DOHH2 (cell line): ENCODE data around the gene SAMD4A.

ENCODE experiments used
- EZH2phosphoT487 ChIP-seq: fragments of 200-600 bp; sonication (generic); IDR thresholded peaks from 2 replicates; pipeline ENCODE4 v1.6.1; 2017; ENCODE audit warnings: borderline replicate concordance, mild to moderate bottlenecking, antibody characterized with exemption, low read length, moderate library complexity, mixed read lengths
- TF ChIP-seq, protein P1 (sequence below): fragments of 200-600 bp; sonication (generic); IDR thresholded peaks from one replicate; pipeline ENCODE4 v1.5.1; 2014; ENCODE audit warnings: antibody characterized with exemption, mild to moderate bottlenecking, low read depth, low read length; ENCODE audit not compliant: poor library complexity, severe bottlenecking

DNA sequence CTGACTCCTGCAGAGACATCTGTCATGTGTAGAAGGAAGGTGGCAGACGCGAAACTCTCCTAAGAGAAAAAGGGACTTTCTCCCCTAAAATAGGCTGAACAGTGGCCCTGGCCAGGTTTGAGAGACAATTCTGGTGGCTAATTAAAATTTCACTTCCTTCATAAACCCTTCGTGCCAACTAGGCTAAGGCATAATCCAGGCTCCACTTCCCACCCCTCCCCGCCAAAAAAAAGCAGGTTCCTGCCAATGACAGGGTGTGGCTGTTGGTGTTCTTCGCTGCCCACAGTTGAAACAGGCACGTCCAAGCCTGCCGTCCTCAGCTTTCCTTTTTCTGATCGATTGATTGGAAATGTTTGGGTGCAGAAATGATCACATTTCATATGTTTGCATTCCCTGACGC is 191.1 kb downstream of the SAMD4A start:
- TF ChIP-seq, protein P1, sequence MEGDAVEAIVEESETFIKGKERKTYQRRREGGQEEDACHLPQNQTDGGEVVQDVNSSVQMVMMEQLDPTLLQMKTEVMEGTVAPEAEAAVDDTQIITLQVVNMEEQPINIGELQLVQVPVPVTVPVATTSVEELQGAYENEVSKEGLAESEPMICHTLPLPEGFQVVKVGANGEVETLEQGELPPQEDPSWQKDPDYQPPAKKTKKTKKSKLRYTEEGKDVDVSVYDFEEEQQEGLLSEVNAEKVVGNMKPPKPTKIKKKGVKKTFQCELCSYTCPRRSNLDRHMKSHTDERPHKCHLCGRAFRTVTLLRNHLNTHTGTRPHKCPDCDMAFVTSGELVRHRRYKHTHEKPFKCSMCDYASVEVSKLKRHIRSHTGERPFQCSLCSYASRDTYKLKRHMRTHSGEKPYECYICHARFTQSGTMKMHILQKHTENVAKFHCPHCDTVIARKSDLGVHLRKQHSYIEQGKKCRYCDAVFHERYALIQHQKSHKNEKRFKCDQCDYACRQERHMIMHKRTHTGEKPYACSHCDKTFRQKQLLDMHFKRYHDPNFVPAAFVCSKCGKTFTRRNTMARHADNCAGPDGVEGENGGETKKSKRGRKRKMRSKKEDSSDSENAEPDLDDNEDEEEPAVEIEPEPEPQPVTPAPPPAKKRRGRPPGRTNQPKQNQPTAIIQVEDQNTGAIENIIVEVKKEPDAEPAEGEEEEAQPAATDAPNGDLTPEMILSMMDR: no peak
- TF ChIP-seq EZH2phosphoT487: no peak
